Measurements from ENCODE around the gene PCDHGA5.
"Not testable (repeated sequence)": the region's sequence is repeated elsewhere in the genome, so short reads cannot be mapped to it uniquely, and the experiment has no call there.

Gene PCDHGA5

DNA sequence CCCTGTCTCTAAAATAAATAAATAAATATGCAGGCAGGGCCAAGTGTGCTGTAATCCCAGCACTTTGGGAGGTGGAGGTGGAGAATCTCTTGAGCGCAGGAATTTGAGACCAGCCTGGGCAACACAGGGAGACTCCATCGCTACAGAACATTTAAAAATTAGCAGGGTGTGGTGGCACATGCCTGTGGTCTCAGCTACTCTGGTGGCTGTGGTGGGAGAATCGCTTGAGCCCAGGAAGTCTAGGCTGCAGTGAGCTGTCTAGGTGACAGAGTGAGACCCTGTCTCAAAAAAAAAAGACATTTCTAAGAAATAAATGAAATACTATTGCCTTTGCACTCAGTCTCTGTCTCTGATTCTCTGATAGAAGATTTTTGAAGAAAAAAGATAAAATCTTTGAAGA is 47.6 kb downstream of the PCDHGA5 start:
- no peak for DNase-seq (ENCODE audit: low read depth, low spot score)
- no peak overlapping the region for H3K4me3 ChIP-seq (ENCODE audit: low read depth, low read length)
- no peak for TF ChIP-seq CTCF (IDR thresholded peaks at IDR 0.05; ENCODE audit: low read depth, low read length)
- in situ Hi-C loops (cut with HindIII; ENCODE audit: low sequenced_read_pairs) = no loop called here

DNA sequence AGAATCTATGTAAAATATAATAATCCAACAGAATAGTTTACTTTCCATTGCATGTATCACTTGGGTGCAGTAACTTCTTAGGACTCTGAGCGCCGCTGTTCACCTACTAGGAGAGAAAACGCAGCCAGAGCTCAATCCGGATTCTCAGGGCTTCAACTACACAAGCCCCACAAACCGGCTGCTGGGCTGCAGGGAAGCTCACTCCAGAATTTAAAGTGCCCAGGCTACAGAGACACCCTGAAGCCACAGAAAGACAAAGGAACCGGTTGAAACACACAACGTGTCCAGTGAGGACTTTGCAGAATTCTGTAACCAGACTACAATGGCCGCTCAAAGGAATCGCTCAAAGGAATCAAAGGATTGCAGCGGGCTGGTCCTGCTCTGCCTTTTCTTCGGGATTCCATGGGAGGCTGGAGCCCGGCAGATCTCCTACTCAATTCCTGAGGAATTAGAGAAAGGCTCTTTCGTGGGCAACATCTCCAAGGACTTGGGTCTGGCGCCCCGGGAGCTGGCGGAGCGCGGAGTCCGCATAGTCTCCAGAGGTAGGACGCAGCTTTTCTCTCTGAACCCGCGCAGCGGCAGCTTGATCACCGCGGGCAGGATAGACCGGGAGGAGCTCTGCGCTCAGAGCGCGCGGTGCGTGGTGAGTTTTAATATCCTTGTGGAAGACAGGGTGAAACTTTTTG is 49.0 kb downstream of the PCDHGA5 start, which contains the start of gene PCDHGA10:
TSS of gene PCDHGA10 (plus strand) at position 134 of the 686 bp plus-strand sequence. CDS start at position 323, 189 bp downstream.
- DNase-seq (ENCODE audit: low read depth, low spot score) = peak; percentile 76
- in situ Hi-C loops (cut with HindIII; ENCODE audit: low sequenced_read_pairs) = no loop called here
- H3K4me3 ChIP-seq (ENCODE audit: low read depth, low read length) = peak within 1 kb of the TSS; percentile 43
- peak; percentile 77 for TF ChIP-seq CTCF (IDR thresholded peaks at IDR 0.05; ENCODE audit: low read depth, low read length)

- no peak for DNase-seq (ENCODE audit: low read depth, low spot score)
- TF ChIP-seq CTCF (IDR thresholded peaks at IDR 0.05; ENCODE audit: low read depth, low read length) = no peak
- in situ Hi-C loops (cut with HindIII; ENCODE audit: low sequenced_read_pairs) = no loop called here
- H3K4me3 ChIP-seq (ENCODE audit: low read depth, low read length) = peak overlapping the region; percentile 43
These were observed 49.6 kb downstream of the PCDHGA5 start for GRCh38 chr5:141413540-141414069.

DNA sequence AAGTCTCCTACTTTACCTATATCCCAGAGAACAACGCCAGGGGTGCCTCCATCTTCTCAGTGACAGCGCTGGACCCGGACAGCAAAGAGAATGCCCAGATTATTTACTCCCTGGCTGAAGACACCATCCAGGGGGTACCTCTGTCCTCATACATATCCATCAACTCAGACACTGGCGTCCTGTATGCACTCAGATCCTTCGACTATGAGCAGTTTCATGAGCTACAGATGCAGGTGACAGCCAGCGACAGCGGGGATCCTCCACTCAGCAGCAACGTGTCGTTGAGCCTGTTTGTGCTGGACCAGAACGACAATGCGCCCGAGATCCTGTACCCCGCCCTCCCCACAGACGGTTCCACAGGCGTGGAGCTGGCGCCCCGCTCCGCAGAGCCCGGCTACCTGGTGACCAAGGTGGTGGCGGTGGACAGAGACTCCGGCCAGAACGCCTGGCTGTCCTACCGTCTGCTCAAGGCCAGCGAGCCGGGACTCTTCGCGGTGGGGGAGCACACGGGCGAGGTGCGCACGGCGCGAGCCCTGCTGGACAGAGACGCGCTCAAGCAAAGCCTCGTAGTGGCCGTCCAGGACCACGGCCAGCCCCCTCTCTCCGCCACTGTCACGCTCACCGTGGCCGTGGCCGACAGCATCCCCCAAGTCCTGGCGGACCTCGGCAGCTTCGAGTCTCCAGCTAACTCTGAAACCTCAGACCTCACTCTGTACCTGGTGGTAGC is 50.7 kb downstream of the PCDHGA5 start:
- DNase-seq (ENCODE audit: low read depth, low spot score); H3K4me3 ChIP-seq (ENCODE audit: low read depth, low read length); in situ Hi-C loops (cut with HindIII; ENCODE audit: low sequenced_read_pairs): not testable (repeated sequence)

- in situ Hi-C loops (cut with HindIII; ENCODE audit: low sequenced_read_pairs); H3K4me3 ChIP-seq (ENCODE audit: low read depth, low read length); DNase-seq (ENCODE audit: low read depth, low spot score): not testable (repeated sequence)
These were observed 51.3 kb downstream of the PCDHGA5 start for GRCh38 chr5:141415275-141415618.
